AG08395 (cell line): ENCODE results near the gene DYNLT4.

Source experiments
- DNase-seq: peaks from one replicate; pipeline ENCODE4 v3.0.0; 2012; ENCODE audit warnings: mixed read lengths, low spot score

The DYNLT4 gene

GRCh38 chr1:44757420-44757819 lies 49.7 kb downstream of the DYNLT4 start:
- no peak for DNase-seq
